Activated CD4-positive, alpha-beta memory T cell treated with anti-CD3 and anti-CD28 coated beads for 36 hours (primary cell): Measurements from ENCODE around the gene FSD1L. TPM values are rescaled to one million over a fixed set of nuclear protein-coding genes. Genes with fewer than 3 reads are reported as not detected.

Source experiments
- CTCF ChIA-PET: fragments of 350-600 bp; sonication (Branson Sonifier 250); formaldehyde crosslinking; loops from one replicate; lab custom pipeline; 2021; ENCODE audit warnings: antibody characterized with exemption, inconsistent platforms; lab: Charles Lee
- POLR2A ChIA-PET: fragments of 350-600 bp; sonication (Branson Sonifier 250); formaldehyde crosslinking; loops from one replicate; lab custom pipeline; 2021; ENCODE audit warnings: antibody characterized with exemption; lab: Charles Lee
- DNase-seq: peaks from one replicate; pipeline ENCODE4 v3.0.0-alpha.2; 2020
- H3K27ac Mint-ChIP-seq: one replicate; pipeline ENCODE4 v1.8.0; 2021; ENCODE audit warnings: mixed read lengths
- H3K27me3 Mint-ChIP-seq: one replicate; pipeline ENCODE4 v1.8.0; 2021; ENCODE audit warnings: mixed read lengths
- H3K36me3 Mint-ChIP-seq: one replicate; pipeline ENCODE4 v1.8.0; 2021; ENCODE audit warnings: mixed read lengths
- H3K4me1 Mint-ChIP-seq: one replicate; pipeline ENCODE4 v1.8.0; 2021; ENCODE audit warnings: low read depth, mixed read lengths
- H3K4me3 Mint-ChIP-seq: one replicate; pipeline ENCODE4 v1.8.0; 2021; ENCODE audit warnings: mild to moderate bottlenecking, mixed read lengths
- H3K9me3 Mint-ChIP-seq: one replicate; pipeline ENCODE4 v1.8.0; 2021; ENCODE audit warnings: mixed read lengths
- intact Hi-C: fragments of 100-400 bp; cut with micrococcal nuclease; formaldehyde crosslinking; loops from one replicate; pipeline ENCODE4 v1.15.1; 2023
- total RNA-seq, 2 experiments: library from RNA; stranded (reverse); gene quantifications; one replicate each; pipeline ENCODE4 v1.2.3, GENCODE V29; 2021

Gene FSD1L
- total RNA-seq, 2 experiments from 2014 or later: 3.2 to 3.6 TPM

GRCh38 chr9:105458404-105458803, 10.6 kb downstream of the FSD1L start:
- peaks cover 2% of the 10 kb centered on the region for H3K27me3 Mint-ChIP-seq
- ChIA-PET POLR2A (no interaction called here), CTCF (no interaction called here)
- intact Hi-C loops: no loop called here
- H3K27ac Mint-ChIP-seq: no peak overlapping the region
- no peaks in the 10 kb centered on the region for H3K4me1 Mint-ChIP-seq
- H3K9me3 Mint-ChIP-seq: peaks cover 8% of the 10 kb centered on the region
- DNase-seq: no peak
- H3K4me3 Mint-ChIP-seq: no peak overlapping the region
- peaks cover 10% of the 10 kb centered on the region for H3K36me3 Mint-ChIP-seq

- no peak for DNase-seq
- Mint-ChIP-seq H3K4me3 (no peak overlapping the region), H3K36me3 (peaks cover 10% of the 10 kb centered on the region), H3K9me3 (peaks cover 8% of the 10 kb centered on the region), H3K27ac (no peak overlapping the region), H3K4me1 (no peaks in the 10 kb centered on the region), H3K27me3 (peaks cover 2% of the 10 kb centered on the region)
- ChIA-PET CTCF (no interaction called here), POLR2A (no interaction called here)
- intact Hi-C loops: no loop called here
Measured at GRCh38 chr9:105459336-105459735, 11.5 kb downstream of the FSD1L start.

DNA sequence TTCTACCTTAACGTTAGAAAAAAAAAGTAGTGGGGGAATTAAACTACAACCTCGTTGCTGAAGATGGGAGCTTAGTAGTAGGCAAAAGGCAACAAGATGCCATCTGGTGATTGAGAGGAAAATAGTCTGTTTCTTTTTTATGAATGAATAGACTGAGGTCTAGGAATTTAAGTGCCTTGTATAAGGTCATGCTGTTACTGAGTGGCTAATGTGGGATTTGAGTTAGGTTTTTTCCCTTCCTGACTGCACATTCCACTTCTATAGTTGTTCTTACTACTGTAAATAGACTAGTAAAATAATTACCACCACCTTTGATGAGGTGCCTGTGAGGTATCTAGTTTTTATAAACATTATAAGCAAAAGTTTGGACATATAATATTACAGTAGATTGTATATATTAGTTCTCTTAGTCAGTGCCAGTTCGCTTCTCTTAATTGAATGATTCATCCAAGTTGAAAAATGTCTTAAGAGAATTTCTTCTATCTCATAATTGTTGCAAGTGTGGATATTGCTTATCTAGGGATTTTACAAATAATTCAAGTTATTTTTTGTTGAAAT, 19.1 kb downstream of the FSD1L start:
- peaks cover 15% of the 10 kb centered on the region for H3K36me3 Mint-ChIP-seq
- no peaks in the 10 kb centered on the region for H3K9me3 Mint-ChIP-seq
- no peaks in the 10 kb centered on the region for H3K4me1 Mint-ChIP-seq
- intact Hi-C loops: no loop called here
- H3K27me3 Mint-ChIP-seq: no peaks in the 10 kb centered on the region
- CTCF ChIA-PET: no interaction called here
- no peak overlapping the region for H3K27ac Mint-ChIP-seq
- no peak for DNase-seq
- no peak overlapping the region for H3K4me3 Mint-ChIP-seq
- POLR2A ChIA-PET: no interaction called here

DNA sequence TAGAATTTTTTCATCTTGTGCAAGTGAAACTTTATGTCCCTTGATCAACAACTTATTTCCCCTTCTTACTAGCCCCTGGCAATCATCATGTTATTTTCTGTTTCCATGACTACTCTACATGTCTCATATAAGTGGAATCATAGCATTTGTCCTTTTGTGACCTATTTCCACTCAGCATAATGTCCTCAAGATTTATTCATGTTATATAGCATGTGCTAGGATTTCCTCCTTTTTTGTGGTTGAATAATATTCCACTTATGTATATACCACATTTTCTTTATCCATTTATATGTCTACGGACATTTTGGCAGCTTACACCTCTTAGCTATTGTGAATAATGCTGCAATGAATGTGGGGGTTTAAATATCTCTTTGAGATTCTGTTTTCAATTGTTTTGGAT, 21.0 kb downstream of the FSD1L start:
- H3K9me3 Mint-ChIP-seq: no peaks in the 10 kb centered on the region
- H3K27ac Mint-ChIP-seq: no peak overlapping the region
- no peaks in the 10 kb centered on the region for H3K4me1 Mint-ChIP-seq
- H3K4me3 Mint-ChIP-seq: no peak overlapping the region
- ChIA-PET CTCF (no interaction called here), POLR2A (no interaction called here)
- H3K36me3 Mint-ChIP-seq: peaks cover 15% of the 10 kb centered on the region
- intact Hi-C loops: no loop called here
- H3K27me3 Mint-ChIP-seq: no peaks in the 10 kb centered on the region
- no peak for DNase-seq

- H3K4me1 Mint-ChIP-seq: no peaks in the 10 kb centered on the region
- CTCF ChIA-PET: interaction anchor here (0.6 kb wide), 1 partner anchor 387 kb away, joined by 3 read pairs; no protein-coding TSS in a partner anchor
- H3K36me3 Mint-ChIP-seq: peaks cover 9% of the 10 kb centered on the region
- H3K4me3 Mint-ChIP-seq: no peak overlapping the region
- H3K9me3 Mint-ChIP-seq: no peaks in the 10 kb centered on the region
- POLR2A ChIA-PET: no interaction called here
- intact Hi-C loops: no loop called here
- H3K27ac Mint-ChIP-seq: no peak overlapping the region
- no peaks in the 10 kb centered on the region for H3K27me3 Mint-ChIP-seq
- no peak for DNase-seq
Measured at GRCh38 chr9:105473221-105473620, 25.4 kb downstream of the FSD1L start.

DNA sequence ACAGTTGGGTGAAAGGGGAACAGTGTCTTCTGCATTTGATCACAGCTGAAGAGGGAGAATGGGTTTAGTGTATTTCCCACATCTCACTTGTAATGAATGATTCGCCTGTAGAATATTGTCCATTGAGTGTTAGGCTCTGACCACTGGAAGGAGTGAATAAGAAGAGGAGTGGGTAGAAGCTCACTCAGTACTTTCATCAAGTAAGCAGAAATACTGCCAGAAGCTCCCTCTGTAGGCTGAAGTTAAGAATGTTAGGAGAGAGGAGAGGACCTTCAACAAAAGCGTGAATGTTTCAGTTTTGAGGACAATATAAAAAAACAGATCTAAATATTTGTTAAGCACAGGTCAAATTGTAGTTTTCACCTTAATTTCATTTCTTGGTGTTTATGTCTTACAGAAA, 27.5 kb downstream of the FSD1L start:
- Mint-ChIP-seq H3K36me3 (peaks cover 3% of the 10 kb centered on the region), H3K27ac (no peak overlapping the region), H3K9me3 (no peaks in the 10 kb centered on the region), H3K4me3 (no peak overlapping the region), H3K27me3 (no peaks in the 10 kb centered on the region), H3K4me1 (no peaks in the 10 kb centered on the region)
- CTCF ChIA-PET: no interaction called here
- intact Hi-C loops: no loop called here
- POLR2A ChIA-PET: no interaction called here
- DNase-seq: no peak

DNA sequence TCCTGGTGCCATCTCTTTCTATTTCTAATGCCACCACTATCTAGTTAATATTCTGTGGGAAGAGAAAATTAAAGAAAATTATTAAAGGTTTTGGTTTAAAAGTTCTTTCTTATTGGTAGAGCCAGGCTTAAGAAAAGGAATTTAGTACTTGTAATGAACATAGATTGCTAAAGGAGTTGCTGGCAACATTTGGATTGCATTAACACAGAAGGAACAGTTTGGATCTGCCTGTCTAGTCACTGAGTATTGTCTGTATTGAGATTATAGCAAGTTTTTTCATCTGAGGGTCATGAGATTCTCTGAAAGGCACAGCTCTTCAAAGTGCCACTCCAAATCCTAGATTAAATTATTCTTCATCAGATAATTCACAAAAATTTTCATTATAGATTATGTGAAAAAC, 32.0 kb downstream of the FSD1L start:
- intact Hi-C loops: no loop called here
- H3K27me3 Mint-ChIP-seq: no peaks in the 10 kb centered on the region
- H3K4me1 Mint-ChIP-seq: no peaks in the 10 kb centered on the region
- POLR2A ChIA-PET: no interaction called here
- no peak for DNase-seq
- CTCF ChIA-PET: no interaction called here
- no peaks in the 10 kb centered on the region for H3K9me3 Mint-ChIP-seq
- H3K36me3 Mint-ChIP-seq: no peaks in the 10 kb centered on the region
- no peak overlapping the region for H3K27ac Mint-ChIP-seq
- no peak overlapping the region for H3K4me3 Mint-ChIP-seq

- ChIA-PET POLR2A (no interaction called here), CTCF (no interaction called here)
- Mint-ChIP-seq H3K4me3 (no peak overlapping the region), H3K36me3 (no peaks in the 10 kb centered on the region), H3K27ac (no peak overlapping the region), H3K27me3 (no peaks in the 10 kb centered on the region), H3K4me1 (no peaks in the 10 kb centered on the region), H3K9me3 (no peaks in the 10 kb centered on the region)
- DNase-seq: no peak
- intact Hi-C loops: no loop called here
Measured at GRCh38 chr9:105483618-105484017, 35.8 kb downstream of the FSD1L start.

- no peaks in the 10 kb centered on the region for H3K36me3 Mint-ChIP-seq
- POLR2A ChIA-PET: no interaction called here
- CTCF ChIA-PET: no interaction called here
- intact Hi-C loops: no loop called here
- no peak for DNase-seq
- no peak overlapping the region for H3K27ac Mint-ChIP-seq
- no peaks in the 10 kb centered on the region for H3K4me1 Mint-ChIP-seq
- H3K9me3 Mint-ChIP-seq: no peaks in the 10 kb centered on the region
- H3K4me3 Mint-ChIP-seq: no peak overlapping the region
- H3K27me3 Mint-ChIP-seq: no peaks in the 10 kb centered on the region
Measured at GRCh38 chr9:105484226-105484625, 36.4 kb downstream of the FSD1L start.

DNA sequence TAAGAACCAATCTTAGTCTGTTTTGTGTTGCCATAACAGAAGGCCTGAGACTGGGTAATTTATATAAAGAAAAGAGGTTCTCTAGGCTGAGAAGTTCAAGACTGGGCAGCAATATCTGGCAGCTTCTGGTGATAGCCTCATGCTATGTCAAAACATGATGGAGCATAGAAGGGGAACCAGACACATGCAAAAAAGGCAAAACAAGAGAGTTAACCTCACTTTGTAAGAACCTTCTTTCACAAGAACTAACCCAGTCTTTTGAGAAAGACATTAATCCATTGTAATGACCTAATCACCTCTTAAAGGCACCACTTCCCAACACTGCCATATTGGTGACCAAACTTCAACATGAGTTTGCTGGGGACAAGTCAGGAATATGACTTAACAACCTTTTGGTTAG, 37.3 kb downstream of the FSD1L start:
- ChIA-PET POLR2A (no interaction called here), CTCF (no interaction called here)
- no peaks in the 10 kb centered on the region for H3K27me3 Mint-ChIP-seq
- no peak overlapping the region for H3K27ac Mint-ChIP-seq
- no peaks in the 10 kb centered on the region for H3K9me3 Mint-ChIP-seq
- no peak for DNase-seq
- no peak overlapping the region for H3K4me3 Mint-ChIP-seq
- H3K4me1 Mint-ChIP-seq: no peaks in the 10 kb centered on the region
- H3K36me3 Mint-ChIP-seq: no peaks in the 10 kb centered on the region
- intact Hi-C loops: no loop called here

DNA sequence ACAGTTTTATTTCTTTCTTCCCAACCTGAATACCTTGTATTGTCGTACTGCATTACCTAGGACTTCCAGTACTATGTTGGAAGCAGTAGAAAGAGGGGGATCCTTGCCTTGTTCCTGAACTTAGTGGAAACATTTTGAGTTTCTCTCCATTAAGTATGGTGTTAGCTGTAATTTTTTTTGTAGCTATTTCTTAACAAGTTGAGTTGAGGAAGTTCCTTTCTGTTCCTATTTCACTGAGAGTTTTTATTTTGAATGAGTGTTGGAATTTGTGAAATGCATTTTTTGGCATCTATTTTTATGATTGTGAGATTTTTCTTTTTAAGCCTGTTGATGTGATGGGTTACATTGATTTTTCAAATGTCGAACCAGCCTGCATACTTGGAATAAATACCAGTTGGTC, 49.0 kb downstream of the FSD1L start:
- Mint-ChIP-seq H3K27me3 (no peaks in the 10 kb centered on the region), H3K4me1 (no peaks in the 10 kb centered on the region), H3K27ac (no peak overlapping the region), H3K4me3 (no peak overlapping the region), H3K9me3 (no peaks in the 10 kb centered on the region), H3K36me3 (peaks cover 3% of the 10 kb centered on the region)
- CTCF ChIA-PET: no interaction called here
- DNase-seq: no peak
- intact Hi-C loops: no loop called here
- POLR2A ChIA-PET: no interaction called here

GRCh38 chr9:105497704-105498103, 49.9 kb downstream of the FSD1L start:
- no peak overlapping the region for H3K4me3 Mint-ChIP-seq
- intact Hi-C loops: no loop called here
- no peak overlapping the region for H3K27ac Mint-ChIP-seq
- CTCF ChIA-PET: no interaction called here
- H3K27me3 Mint-ChIP-seq: no peaks in the 10 kb centered on the region
- POLR2A ChIA-PET: no interaction called here
- no peaks in the 10 kb centered on the region for H3K9me3 Mint-ChIP-seq
- H3K4me1 Mint-ChIP-seq: no peaks in the 10 kb centered on the region
- DNase-seq: no peak
- peaks cover 3% of the 10 kb centered on the region for H3K36me3 Mint-ChIP-seq

DNA sequence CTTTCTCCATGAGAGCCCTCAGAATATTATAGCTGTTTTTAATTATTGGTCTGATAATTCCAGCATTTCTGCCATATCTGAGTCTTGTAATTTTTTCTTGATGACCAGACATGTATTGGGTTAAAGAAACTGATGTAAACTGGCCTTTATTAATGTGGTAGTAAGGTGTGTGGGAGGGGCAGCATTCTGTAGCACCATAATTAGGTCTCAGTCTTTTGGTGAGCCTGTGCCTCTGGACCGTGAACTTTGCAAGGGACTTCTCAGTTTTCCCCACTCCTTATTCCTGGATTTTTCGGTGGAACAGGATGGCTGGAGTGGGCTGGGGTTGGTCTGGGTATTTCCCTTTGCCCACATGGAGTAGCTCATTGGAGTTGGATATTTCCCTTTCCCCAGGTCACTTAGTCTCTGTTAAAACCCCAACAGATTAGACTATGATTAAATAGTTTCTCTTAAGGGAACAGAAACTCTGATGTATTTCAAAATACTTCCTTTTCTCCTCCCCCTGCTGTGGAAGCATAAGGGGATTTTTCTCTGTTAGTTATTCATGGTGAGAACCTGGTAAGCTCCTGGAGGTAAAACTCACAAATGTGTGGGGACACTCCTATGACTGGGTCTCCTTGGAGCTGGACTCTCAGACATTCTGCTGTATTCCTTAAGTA, 52.4 kb downstream of the FSD1L start:
- Mint-ChIP-seq H3K9me3 (no peaks in the 10 kb centered on the region), H3K36me3 (peaks cover 3% of the 10 kb centered on the region), H3K27ac (no peak overlapping the region), H3K27me3 (no peaks in the 10 kb centered on the region), H3K4me1 (no peaks in the 10 kb centered on the region), H3K4me3 (no peak overlapping the region)
- intact Hi-C loops: no loop called here
- ChIA-PET CTCF (no interaction called here), POLR2A (no interaction called here)
- no peak for DNase-seq
